Measurements from ENCODE around the gene ARHGEF19.

- TF ChIP-seq CTCF (conservative IDR thresholded peaks at IDR 0.05) = no peak
- TF ChIP-seq EZH2 (IDR thresholded peaks at IDR 0.05; ENCODE audit: low read depth) = no peak
These were observed 3.7 kb upstream of the ARHGEF19 start for GRCh38 chr1:16215882-16216753.
